Measurements from ENCODE around the gene OR1M1.
A peak's percentile ranks its signal among the peaks of the same experiment; 100 is the strongest.
"Not testable (repeated sequence)": the region's sequence is repeated elsewhere in the genome, so short reads cannot be mapped to it uniquely, and the experiment has no call there.

The OR1M1 gene, protein sequence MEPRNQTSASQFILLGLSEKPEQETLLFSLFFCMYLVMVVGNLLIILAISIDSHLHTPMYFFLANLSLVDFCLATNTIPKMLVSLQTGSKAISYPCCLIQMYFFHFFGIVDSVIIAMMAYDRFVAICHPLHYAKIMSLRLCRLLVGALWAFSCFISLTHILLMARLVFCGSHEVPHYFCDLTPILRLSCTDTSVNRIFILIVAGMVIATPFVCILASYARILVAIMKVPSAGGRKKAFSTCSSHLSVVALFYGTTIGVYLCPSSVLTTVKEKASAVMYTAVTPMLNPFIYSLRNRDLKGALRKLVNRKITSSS
- long read RNA-seq, donor 1 = 0 reads
- long read RNA-seq, donor 2 = 0 reads
- long read RNA-seq, donor 3 = 0 reads
- long read RNA-seq, donor 4 = 0 reads
- long read RNA-seq, donor 5 = 0 reads
- long read RNA-seq, donor 6 = 0 reads
- long read RNA-seq, donor 7 = 0 reads
- long read RNA-seq, donor 8 = 0 reads

- no peak for DNase-seq
These were observed at the start of gene OR1M1 for GRCh38 chr19:9086761-9087160. Gene OR1M1 (plus strand): TSS chr19:9087061. CDS start chr19:9093245, 6,184 bp downstream.

- no peak for DNase-seq
These were observed 49.3 kb upstream of the OR1M1 start for GRCh38 chr19:9037400-9038062.

GRCh38 chr19:9039728-9040127, 47.1 kb upstream of the OR1M1 start:
- no peak for DNase-seq

DNA sequence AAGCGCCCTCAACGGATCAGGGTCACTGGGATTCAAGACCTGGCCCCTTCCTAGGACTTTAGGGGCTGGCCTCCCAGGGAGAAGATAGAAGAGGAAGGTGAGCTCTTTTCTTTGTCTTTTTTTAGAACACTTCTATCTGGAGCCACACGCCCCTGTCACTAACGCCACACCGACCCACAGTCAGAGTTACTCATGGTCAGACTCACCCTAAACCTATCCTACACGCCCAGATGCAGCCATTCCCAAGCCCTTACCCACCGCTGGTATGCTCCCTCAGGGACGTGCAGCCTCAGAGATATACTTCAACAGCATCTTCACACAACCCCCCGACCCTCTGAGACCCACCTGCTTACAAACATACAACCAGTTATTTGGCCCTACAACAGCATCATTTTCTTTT, 46.7 kb upstream of the OR1M1 start:
- no peak for DNase-seq

GRCh38 chr19:9041023-9041422, 45.8 kb upstream of the OR1M1 start:
- no peak for DNase-seq

DNA sequence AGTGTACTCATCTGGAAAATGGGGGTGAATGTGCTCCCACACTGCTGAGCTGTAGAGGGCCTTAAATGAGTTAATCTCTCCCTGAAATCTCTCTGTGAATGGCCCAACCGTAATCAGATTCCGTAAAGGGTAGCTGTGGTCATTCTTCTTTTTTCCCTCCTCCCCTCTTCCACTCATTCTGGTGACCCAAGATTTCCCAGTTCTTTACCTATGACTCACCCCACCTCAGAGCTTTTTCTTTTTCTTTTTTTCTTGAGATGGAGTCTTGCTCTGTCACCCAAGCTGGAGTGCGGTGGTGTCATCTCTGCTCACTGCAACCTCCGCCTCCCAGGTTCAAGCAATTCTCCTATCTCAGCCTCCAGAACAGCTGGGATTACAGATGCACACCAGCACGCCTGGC, 43.3 kb upstream of the OR1M1 start:
- DNase-seq = no peak

- DNase-seq = no peak
These were observed 42.4 kb upstream of the OR1M1 start for GRCh38 chr19:9044449-9044848.

DNA sequence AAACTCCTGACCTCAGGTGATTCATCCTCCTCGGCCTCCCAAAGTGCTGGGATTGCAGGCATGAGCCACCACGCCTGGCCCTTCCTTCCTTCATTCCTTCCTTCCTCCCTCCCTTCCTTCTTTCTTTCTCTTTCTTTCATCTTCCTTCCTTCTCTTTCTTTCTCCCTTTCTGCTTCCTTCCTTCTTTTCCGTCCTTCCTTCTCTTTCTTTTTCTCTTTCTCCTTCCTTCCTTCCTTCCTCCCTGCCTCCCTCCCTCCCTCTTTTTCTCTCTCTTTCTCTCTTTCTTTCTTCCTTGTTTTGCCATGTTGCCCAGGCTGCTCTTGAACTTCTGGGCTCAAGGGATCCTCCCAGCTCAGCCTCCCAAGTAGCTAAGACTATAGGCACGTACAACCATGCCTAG, 40.2 kb upstream of the OR1M1 start:
- no peak for DNase-seq

DNA sequence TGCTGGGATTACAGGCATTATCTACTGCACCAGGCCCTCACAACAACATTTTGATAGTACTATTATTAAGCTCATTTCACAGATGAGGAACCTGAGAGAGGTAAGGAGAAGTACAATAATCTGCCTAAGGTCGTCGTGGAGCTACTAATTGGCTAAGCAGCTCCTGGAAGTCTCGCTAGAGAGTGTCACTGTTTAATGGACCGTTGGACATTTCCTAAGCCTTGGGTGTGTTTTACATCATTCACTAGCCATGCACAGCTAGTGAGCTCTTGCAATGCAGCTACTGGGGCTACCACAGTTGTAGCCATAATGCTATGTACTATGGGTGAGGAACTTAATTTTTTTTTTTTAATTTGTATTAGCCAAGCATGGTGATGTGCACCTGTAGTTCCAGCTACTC, 34.0 kb upstream of the OR1M1 start:
- DNase-seq = no peak

- not testable (repeated sequence) for DNase-seq
These were observed 33.2 kb upstream of the OR1M1 start for GRCh38 chr19:9053674-9054073.

DNA sequence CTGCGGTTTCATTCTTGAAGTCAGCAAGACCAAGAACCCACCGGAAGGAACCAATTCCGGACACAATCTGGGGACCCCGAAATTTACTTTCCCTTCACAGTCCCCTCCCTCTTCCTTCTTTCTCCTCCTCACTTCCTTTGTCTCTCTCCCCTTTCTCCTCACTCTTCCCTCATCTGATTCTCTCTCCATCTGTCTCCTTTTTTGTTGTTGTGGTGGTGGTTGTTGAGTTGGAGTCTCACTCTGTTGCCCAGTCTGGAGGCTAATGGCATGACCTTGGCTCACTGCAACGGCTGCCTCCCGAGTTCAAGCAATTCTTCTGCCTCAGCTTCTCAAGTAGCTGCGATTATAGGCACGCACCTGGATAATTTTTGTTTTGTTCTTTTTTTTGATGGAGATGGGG, 32.7 kb upstream of the OR1M1 start:
- no peak for DNase-seq

GRCh38 chr19:9054765-9055164, 32.1 kb upstream of the OR1M1 start:
- DNase-seq = no peak

- DNase-seq = not testable (repeated sequence)
These were observed 30.7 kb upstream of the OR1M1 start for GRCh38 chr19:9056131-9056530.

DNA sequence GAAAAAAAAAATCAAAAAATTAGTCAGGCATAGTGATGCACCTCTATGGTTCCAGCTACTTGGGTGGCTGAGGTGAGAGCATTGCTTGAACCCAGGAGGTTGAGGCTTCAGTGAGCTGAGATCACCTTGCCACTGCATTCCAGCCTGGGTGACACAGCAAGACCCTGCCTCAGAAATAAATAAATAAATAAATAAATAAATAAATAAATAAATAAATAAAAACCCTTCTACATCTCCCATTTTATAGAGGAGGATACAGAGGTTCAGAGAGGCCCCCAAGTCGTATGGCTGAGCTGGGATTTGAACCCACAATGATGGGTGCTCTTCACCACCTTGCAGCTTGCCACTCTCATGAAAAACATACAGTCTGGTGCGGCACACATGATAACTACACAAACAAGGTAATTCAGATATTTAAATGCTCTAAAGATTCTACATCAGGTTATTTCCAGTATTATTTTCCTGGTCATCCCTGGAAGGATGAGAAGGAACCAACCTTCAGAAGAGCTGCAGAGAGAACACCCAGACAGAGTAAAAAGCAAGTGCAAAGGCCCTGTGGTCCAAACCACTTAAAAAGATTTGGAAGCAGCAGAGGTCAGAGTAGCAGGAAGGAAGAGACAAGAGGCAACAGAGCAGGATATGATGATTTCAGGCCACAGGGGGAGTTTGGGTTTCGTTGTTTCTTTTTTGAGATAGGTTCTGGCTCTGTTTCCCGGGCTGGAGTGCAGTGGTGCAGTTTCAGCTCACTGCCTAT, 29.2 kb upstream of the OR1M1 start:
- DNase-seq = no peak

DNA sequence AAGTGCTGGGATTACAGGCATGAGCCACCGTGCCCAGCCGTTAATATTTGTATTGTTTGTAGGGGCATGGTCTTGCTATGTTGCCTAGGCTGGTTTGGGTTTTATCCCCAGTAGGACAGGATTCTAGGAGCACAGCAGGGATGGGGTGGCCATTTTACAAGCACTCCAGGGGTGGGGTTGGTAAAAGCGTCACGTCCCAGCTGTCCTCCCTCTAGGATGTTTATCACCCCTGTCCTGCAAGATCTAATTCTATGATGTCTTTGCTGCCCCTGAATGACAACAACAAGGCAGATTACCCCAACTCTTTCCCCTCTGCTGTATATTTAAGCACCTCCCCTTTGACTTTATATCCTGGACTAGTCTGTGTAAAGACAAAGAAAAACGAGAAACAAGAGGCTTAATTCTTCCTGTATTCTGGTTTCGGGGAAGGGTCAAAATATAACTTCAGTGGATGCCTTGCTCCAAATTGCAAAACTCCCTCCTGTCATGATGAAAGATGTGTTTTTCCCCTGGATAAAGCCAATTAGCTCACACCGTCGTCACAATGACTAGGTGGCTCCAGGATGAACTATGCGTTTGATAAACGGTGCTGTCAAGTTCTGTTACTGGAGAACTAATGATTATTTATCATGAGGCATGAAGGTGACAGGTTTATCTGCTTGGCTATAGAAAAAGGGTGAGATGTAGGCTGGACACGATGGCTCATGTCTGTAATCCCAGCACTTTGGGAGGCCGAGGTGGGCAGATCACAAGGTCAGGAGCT, 27.8 kb upstream of the OR1M1 start:
- DNase-seq = peak; percentile 40

GRCh38 chr19:9060564-9061340, 26.1 kb upstream of the OR1M1 start:
- DNase-seq = peak; percentile 34

GRCh38 chr19:9061879-9062278, 25.0 kb upstream of the OR1M1 start:
- DNase-seq = no peak

DNA sequence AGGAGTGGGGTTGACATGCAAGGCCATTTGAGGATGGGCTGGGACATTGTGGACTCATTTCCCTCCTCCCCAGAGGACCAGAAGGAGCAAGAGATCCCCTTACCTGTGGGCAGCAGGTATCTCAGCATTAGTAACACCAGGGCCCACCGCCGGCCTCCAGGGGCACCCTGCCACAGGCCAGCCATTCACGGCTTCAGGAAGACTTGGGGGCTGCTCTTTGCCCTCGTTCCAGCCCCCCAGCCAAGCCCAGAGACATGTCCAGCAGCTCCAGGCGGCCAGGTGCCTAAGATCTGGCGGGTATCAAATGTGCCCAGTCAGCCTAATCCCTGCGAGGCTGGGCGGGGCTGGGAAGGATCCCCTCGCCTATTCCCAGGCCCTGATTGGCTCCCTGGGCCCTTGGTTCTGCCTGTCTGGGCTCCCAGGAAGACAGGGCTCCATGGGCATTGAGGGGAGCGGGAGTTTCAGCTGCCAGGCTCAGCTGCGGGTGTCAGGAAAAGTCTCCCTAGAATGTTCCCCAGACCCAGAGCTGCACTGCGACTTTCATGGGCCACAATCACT, 21.3 kb upstream of the OR1M1 start:
- DNase-seq = no peak

DNA sequence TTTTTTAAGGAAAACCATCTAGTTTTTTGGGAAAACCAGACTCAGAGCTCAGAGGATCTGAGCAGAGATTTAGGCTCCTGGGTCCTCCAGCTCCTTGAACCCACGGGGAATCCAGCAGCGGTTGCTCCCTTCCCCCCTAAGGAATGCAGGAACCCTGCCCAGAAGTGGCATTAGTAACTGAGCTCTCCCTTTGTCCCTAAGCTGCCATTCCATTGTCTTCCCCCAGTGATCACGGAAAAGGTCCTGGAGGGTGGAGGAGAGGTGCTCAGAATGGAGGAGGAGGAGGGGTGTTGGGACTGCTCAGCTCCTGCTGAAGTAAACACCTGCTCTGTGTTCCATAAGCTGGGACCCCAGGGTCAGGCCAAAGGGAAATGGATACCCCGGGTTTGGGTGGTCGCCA, 16.8 kb upstream of the OR1M1 start:
- DNase-seq = no peak

- not testable (repeated sequence) for DNase-seq
These were observed 15.1 kb upstream of the OR1M1 start for GRCh38 chr19:9071720-9072119.

- no peak for DNase-seq
These were observed 13.1 kb upstream of the OR1M1 start for GRCh38 chr19:9073806-9074205.
